HEK293T (cell line): ENCODE results near the gene LCOR.

Source experiments
- BHLHE40 ChIP-seq: fragments of 450-650 bp; IDR thresholded peaks from 2 replicates; pipeline ENCODE4 v1.6.1; 2016; ENCODE audit warnings: mild to moderate bottlenecking, moderate library complexity, borderline replicate concordance
- CTBP1 ChIP-seq: fragments of 450-650 bp; IDR thresholded peaks from 2 replicates; pipeline ENCODE4 v1.6.1; 2016; ENCODE audit warnings: borderline replicate concordance
- ELF4 ChIP-seq: fragments of 450-650 bp; IDR thresholded peaks from 2 replicates; pipeline ENCODE4 v1.6.1; 2017; ENCODE audit warnings: antibody characterized with exemption
- FOXA1 ChIP-seq: fragments of 450-650 bp; IDR thresholded peaks from 2 replicates; pipeline ENCODE4 v1.6.1; 2016; ENCODE audit warnings: mild to moderate bottlenecking
- FOXK2 ChIP-seq: fragments of 450-650 bp; IDR thresholded peaks from 2 replicates; pipeline ENCODE4 v1.6.1; 2016; ENCODE audit warnings: mild to moderate bottlenecking
- FOXM1 ChIP-seq: fragments of 450-650 bp; IDR thresholded peaks from 2 replicates; pipeline ENCODE4 v1.6.1; 2017; ENCODE audit warnings: mild to moderate bottlenecking, borderline replicate concordance
- LEF1 ChIP-seq: fragments of 450-650 bp; IDR thresholded peaks from 2 replicates; pipeline ENCODE4 v1.6.1; 2017; ENCODE audit warnings: mild to moderate bottlenecking, borderline replicate concordance
- SP1 ChIP-seq: fragments of 450-650 bp; IDR thresholded peaks from 2 replicates; pipeline ENCODE4 v1.6.1; 2017
- TF ChIP-seq, protein P1 (sequence below): fragments of 450-650 bp; IDR thresholded peaks from 2 replicates; pipeline ENCODE4 v1.6.1; 2016

DNA sequence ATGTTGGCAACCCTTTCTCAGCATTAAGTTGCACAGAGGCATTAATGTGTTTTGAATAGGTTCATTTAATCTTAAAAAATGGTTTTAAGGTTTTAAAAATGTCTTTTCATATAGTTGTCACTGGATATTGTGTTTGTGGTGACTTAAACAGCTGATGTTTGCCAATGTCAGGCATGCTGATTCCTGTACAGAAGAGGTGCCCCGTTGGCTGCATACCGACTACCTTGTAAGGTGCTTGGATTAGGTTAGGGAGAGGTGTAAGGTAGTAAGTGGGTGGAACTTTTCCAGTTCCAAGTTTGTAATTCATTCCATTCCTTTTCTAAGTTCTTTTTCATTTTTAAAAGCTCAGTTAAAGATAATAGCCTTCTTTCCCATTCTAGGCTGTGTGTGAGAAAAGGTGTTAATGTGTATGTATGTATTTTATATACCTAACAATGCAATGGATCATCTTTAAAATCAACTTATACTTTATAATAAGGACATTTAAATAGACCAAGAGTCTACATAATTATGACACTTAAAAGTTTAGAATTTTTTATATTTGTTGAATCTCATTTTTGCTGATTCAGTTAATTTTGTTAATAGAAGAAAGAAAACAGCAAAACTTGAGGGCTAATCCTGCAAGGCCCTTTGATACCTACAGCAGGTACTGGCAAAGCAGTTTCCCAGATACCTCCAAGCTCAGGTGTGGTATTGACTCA is 155.2 kb downstream of the LCOR start:
- no peak for TF ChIP-seq CTBP1
- no peak for TF ChIP-seq ELF4
- TF ChIP-seq, protein P1, sequence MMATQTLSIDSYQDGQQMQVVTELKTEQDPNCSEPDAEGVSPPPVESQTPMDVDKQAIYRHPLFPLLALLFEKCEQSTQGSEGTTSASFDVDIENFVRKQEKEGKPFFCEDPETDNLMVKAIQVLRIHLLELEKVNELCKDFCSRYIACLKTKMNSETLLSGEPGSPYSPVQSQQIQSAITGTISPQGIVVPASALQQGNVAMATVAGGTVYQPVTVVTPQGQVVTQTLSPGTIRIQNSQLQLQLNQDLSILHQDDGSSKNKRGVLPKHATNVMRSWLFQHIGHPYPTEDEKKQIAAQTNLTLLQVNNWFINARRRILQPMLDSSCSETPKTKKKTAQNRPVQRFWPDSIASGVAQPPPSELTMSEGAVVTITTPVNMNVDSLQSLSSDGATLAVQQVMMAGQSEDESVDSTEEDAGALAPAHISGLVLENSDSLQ: no peak
- no peak for TF ChIP-seq LEF1
- TF ChIP-seq FOXK2: no peak
- no peak for TF ChIP-seq SP1
- no peak for TF ChIP-seq FOXA1
- no peak for TF ChIP-seq FOXM1
- no peak for TF ChIP-seq BHLHE40
